ENCODE results near the gene PCYT1A. TPM values are rescaled to one million over a fixed set of nuclear protein-coding genes. Genes with fewer than 3 reads are reported as not detected.

PCYT1A gene
- total RNA-seq, 4 donors from 2014 or later: 90.5 to 123 (median 99.0) TPM

DNA sequence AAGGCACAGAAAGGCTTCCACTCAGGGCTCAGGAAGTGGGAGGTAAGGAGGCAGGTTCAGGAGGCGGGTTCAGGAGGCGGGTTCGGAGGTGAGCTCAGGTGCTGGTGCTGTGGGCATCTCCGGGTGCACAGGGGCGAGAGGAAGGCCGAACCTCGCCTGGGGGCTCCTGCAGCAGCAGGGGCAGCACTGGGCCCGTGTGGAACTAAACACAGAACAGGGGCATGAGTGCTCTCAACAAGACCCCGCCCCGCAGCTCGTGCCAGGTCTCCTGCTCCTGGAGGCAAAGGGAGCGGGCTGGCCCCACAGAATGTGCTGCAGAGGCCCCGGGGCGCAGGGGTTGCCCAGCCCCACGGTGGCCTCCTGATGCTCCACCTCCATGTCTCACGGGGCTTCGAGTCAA, 90.0 kb downstream of the PCYT1A start:
- DNase-seq (no peak), ATAC-seq (no peak)
- Histone ChIP-seq H3K27ac (no peak overlapping the region), H3K36me3 (no peaks in the 10 kb centered on the region), H3K9me3 (no peaks in the 10 kb centered on the region), H3K4me1 (peaks cover 5 to 12% of the 10 kb centered on the region in 2 donors), H3K4me3 (no peak overlapping the region), H3K27me3 (no peaks in the 10 kb centered on the region)
- intact Hi-C loops (cut with DNase I; ENCODE audit: low total_unique reads): no loop called here
- in situ Hi-C loops (cut with MboI; ENCODE audit: low sequenced_read_pairs in 4 of 4): loop anchor here in 2 of 4 donors (5.0 to 10.0 kb wide), 2 partner anchors 123 to 125 kb away; no protein-coding TSS in a partner anchor
- no peak for TF ChIP-seq POLR2A (IDR thresholded peaks at IDR 0.05)
- TF ChIP-seq, protein P1, sequence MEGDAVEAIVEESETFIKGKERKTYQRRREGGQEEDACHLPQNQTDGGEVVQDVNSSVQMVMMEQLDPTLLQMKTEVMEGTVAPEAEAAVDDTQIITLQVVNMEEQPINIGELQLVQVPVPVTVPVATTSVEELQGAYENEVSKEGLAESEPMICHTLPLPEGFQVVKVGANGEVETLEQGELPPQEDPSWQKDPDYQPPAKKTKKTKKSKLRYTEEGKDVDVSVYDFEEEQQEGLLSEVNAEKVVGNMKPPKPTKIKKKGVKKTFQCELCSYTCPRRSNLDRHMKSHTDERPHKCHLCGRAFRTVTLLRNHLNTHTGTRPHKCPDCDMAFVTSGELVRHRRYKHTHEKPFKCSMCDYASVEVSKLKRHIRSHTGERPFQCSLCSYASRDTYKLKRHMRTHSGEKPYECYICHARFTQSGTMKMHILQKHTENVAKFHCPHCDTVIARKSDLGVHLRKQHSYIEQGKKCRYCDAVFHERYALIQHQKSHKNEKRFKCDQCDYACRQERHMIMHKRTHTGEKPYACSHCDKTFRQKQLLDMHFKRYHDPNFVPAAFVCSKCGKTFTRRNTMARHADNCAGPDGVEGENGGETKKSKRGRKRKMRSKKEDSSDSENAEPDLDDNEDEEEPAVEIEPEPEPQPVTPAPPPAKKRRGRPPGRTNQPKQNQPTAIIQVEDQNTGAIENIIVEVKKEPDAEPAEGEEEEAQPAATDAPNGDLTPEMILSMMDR (IDR thresholded peaks at IDR 0.05 in 4 of 5, conservative IDR thresholded peaks at IDR 0.05 in 1 of 5): no peak

DNA sequence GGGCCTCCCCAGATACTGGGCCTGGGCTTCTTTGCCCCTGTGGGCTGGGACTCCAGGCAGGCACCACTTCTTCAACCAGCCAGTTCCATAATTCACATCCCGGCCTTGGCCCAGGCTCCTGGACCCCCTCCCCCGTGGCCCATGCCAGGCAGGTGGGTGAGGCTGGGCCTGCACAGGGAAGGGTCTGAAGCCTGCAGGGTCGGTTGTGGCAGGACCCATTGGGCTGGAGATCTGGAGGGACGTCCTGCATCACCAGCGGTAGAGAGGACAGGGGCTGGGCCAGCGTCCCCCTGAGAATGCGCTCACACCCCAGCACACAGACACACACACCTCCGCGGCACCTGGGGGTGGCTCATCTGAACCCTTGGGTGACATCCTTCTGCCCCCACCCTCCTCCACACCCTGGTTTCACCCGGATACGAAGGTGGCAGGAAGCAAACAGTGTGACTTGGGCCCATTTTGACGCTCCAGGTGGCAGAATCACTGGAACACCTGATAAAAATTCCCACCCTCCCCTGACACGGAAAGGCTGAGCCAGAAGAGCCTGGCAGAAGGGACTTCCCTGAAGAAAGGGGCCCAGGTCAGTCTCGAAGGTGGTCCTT, 91.8 kb downstream of the PCYT1A start:
- no peak for DNase-seq
- no peak for TF ChIP-seq POLR2A (IDR thresholded peaks at IDR 0.05)
- TF ChIP-seq, protein P1 (IDR thresholded peaks at IDR 0.05 in 4 of 5, conservative IDR thresholded peaks at IDR 0.05 in 1 of 5): no peak
- no peaks in the 10 kb centered on the region for H3K9me3 ChIP-seq
- in situ Hi-C loops (cut with MboI; ENCODE audit: low sequenced_read_pairs in 4 of 4) (loop anchor here in 2 of 4 donors (5.0 to 10.0 kb wide), 2 partner anchors 121 to 123 kb away; no protein-coding TSS in a partner anchor), intact Hi-C loops (cut with DNase I; ENCODE audit: low total_unique reads) (loop anchor here (1.0 kb wide), 2 partner anchors 122 to 169 kb away; no protein-coding TSS in a partner anchor)
- H3K4me1 ChIP-seq: peaks cover 12 to 20% of the 10 kb centered on the region in 2 donors
- no peak overlapping the region for H3K4me3 ChIP-seq
- no peak for ATAC-seq
- no peaks in the 10 kb centered on the region for H3K27me3 ChIP-seq
- no peak overlapping the region for H3K27ac ChIP-seq
- no peaks in the 10 kb centered on the region for H3K36me3 ChIP-seq

DNA sequence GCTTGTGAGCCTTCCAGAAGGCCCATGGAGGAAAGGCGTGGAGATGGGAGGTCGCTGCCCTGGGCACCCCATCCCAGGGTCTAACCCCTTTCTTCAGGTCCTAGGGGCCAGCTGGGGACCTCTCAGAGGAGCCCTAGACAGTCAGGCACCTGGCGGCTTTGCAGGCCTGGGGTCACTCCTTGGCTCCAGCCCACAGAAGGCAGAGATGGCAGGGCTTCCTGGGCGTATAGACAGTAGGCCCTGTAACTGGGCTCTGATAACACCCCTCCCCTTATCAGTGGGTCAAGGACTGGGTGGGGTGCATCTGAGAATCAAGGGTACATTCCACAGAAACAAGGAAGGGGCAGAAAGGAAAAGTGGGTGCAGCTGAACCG, 93.0 kb downstream of the PCYT1A start:
- no peak for ATAC-seq
- Histone ChIP-seq H3K36me3 (no peaks in the 10 kb centered on the region), H3K27ac (no peak overlapping the region), H3K4me3 (no peak overlapping the region), H3K4me1 (peaks cover 12 to 20% of the 10 kb centered on the region in 2 donors), H3K9me3 (no peaks in the 10 kb centered on the region), H3K27me3 (no peaks in the 10 kb centered on the region)
- intact Hi-C loops (cut with DNase I; ENCODE audit: low total_unique reads) (no loop called here), in situ Hi-C loops (cut with MboI; ENCODE audit: low sequenced_read_pairs in 4 of 4) (loop anchor here in 2 of 4 donors (5.0 to 10.0 kb wide), 2 partner anchors 120 to 122 kb away; no protein-coding TSS in a partner anchor)
- DNase-seq: no peak
- TF ChIP-seq POLR2A (IDR thresholded peaks at IDR 0.05): no peak
- TF ChIP-seq, protein P1 (IDR thresholded peaks at IDR 0.05 in 4 of 5, conservative IDR thresholded peaks at IDR 0.05 in 1 of 5): no peak

DNA sequence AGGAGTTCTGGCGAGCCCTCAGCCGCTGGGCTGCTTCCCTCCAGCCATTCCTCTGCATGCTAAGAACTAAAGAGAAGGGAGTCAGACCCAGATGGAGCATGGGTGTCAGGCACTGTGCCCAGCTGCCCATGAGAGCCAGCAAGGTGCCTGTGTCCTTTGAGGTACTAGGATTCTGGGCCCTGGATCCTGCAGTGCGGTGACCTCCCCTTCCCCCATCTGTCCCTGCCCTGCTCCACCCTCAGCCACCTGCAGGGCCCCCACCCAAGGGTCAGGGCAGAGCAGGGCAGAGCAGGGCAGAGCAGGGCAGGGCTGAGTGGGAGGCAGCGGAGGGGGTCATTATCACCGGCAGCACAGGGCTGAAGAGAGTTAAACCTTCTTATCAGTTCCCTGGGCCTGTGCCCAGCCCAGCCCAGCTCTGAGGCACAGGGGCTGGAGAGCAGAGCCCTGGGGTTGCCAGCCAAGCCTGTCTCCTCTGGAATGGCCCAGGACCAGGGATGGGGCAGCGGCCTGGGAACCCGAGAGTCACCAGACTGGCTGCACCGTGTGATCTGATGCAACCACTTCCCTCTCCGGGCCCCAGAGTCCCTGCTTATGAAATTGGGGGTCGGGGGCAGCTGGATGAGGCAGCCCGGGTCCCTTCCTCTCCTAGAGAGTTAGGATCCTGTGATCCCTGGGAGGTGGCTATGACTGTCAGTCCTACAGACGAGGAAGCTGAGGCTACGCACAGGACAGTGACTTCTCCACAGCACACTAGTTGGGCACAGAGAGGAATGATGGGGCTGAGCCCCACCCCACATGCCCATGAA, 93.6 kb downstream of the PCYT1A start:
- H3K36me3 ChIP-seq: no peaks in the 10 kb centered on the region
- no peak overlapping the region for H3K4me3 ChIP-seq
- H3K27me3 ChIP-seq: no peaks in the 10 kb centered on the region
- H3K4me1 ChIP-seq: peaks cover 12 to 20% of the 10 kb centered on the region in 2 donors
- no peak for ATAC-seq
- intact Hi-C loops (cut with DNase I; ENCODE audit: low total_unique reads): no loop called here
- no peak for DNase-seq
- H3K9me3 ChIP-seq: no peaks in the 10 kb centered on the region
- no peak for TF ChIP-seq POLR2A (IDR thresholded peaks at IDR 0.05)
- TF ChIP-seq, protein P1 (IDR thresholded peaks at IDR 0.05 in 4 of 5, conservative IDR thresholded peaks at IDR 0.05 in 1 of 5): no peak
- H3K27ac ChIP-seq: no peak overlapping the region
- in situ Hi-C loops (cut with MboI; ENCODE audit: low sequenced_read_pairs in 4 of 4): loop anchor here in 2 of 4 donors (5.0 to 10.0 kb wide), 2 partner anchors 119 to 122 kb away; no protein-coding TSS in a partner anchor
